Ureter (tissue), 1 donor: ENCODE results near the gene MAP1LC3A. TPM values are rescaled to one million over a fixed set of nuclear protein-coding genes. Genes with fewer than 3 reads are reported as not detected.

Experiments
- DNase-seq: peaks from one replicate; pipeline ENCODE4 v3.0.0-alpha.2; 2020; ENCODE audit warnings: low spot score
- total RNA-seq: library from RNA; stranded (reverse); gene quantifications from one replicate; pipeline ENCODE4 v1.2.4, GENCODE V29; 2023
- donor health status: DM: yes; HTN: yes; CAD: no.

The MAP1LC3A gene
- total RNA-seq, 1 donor from 2014 or later = 36.2 TPM

GRCh38 chr20:34575756-34576155, 17.2 kb downstream of the MAP1LC3A start:
- no peak for DNase-seq

GRCh38 chr20:34577061-34577460, 18.5 kb downstream of the MAP1LC3A start:
- no peak for DNase-seq

GRCh38 chr20:34578025-34578424, 19.5 kb downstream of the MAP1LC3A start:
- peak; percentile 40 for DNase-seq

GRCh38 chr20:34578521-34578920, 20.0 kb downstream of the MAP1LC3A start:
- DNase-seq = peak; percentile 39

- DNase-seq = peak; percentile 66
These were observed 20.9 kb downstream of the MAP1LC3A start for GRCh38 chr20:34579191-34579978.

GRCh38 chr20:34579979-34580940, 21.7 kb downstream of the MAP1LC3A start:
- peak; percentile 42 for DNase-seq

- DNase-seq = peak; percentile 38
These were observed 23.0 kb downstream of the MAP1LC3A start for GRCh38 chr20:34581341-34582184.

GRCh38 chr20:34582221-34582620, 23.7 kb downstream of the MAP1LC3A start:
- peak; percentile 26 for DNase-seq

GRCh38 chr20:34582911-34583310, 24.4 kb downstream of the MAP1LC3A start:
- DNase-seq = peak; percentile 18

GRCh38 chr20:34583544-34583943, 25.0 kb downstream of the MAP1LC3A start:
- DNase-seq = no peak

GRCh38 chr20:34585019-34585418, 26.5 kb downstream of the MAP1LC3A start:
- peak; percentile 25 for DNase-seq

- no peak for DNase-seq
These were observed 28.1 kb downstream of the MAP1LC3A start for GRCh38 chr20:34586488-34587163.

GRCh38 chr20:34595377-34596184, 37.1 kb downstream of the MAP1LC3A start:
- no peak for DNase-seq

GRCh38 chr20:34600892-34601653, 42.6 kb downstream of the MAP1LC3A start:
- peak; percentile 44 for DNase-seq

- DNase-seq = no peak
These were observed 46.7 kb downstream of the MAP1LC3A start for GRCh38 chr20:34604980-34605788.

GRCh38 chr20:34607066-34607465, 48.5 kb downstream of the MAP1LC3A start:
- no peak for DNase-seq
